IMR-90 (cell line): ENCODE results near the gene ACP4. TPM values are rescaled to one million over a fixed set of nuclear protein-coding genes. Genes with fewer than 3 reads are reported as not detected.

Experiments used
- ATAC-seq: fragments of 200-7000 bp; cut with Tn5 transposase; 2 replicates; pipeline ENCODE4 v1.9.1; 2020; ENCODE audit warnings: low read depth, mild to moderate bottlenecking, moderate library complexity
- BruUV-seq: library from RNA; stranded (reverse); fragments of 400-500 nt; replicated peaks from 2 replicates; lab custom pipeline; 2021; lab: Mats Ljungman, UMichigan
- CTCF ChIA-PET: fragments of 300-600 bp; formaldehyde crosslinking; extraction: SDS; loops from one replicate; lab custom pipeline; 2021; ENCODE audit warnings: antibody characterized with exemption; lab: Yijun Ruan, JAX
- POLR2A ChIA-PET: fragments of 300-600 bp; sonication (Branson Sonifier 250); formaldehyde crosslinking; loops from one replicate; lab custom pipeline; 2022; ENCODE audit warnings: antibody characterized with exemption; ENCODE audit not compliant: unreplicated experiment; lab: Charles Lee
- DNase-seq: peaks from one replicate; pipeline ENCODE4 v3.0.0; 2013
- H2AFZ ChIP-seq: replicated peaks from 2 replicates; pipeline ENCODE3; 2013; ENCODE audit warnings: low read length, mild to moderate bottlenecking; ENCODE audit not compliant: poor library complexity
- H2AK5ac ChIP-seq: 2 replicates; pipeline ENCODE4 v1.6.1; 2013; ENCODE audit warnings: low read depth, low read length, inconsistent platforms
- H2AK9ac ChIP-seq: replicated peaks from 2 replicates; pipeline ENCODE3; 2013; ENCODE audit warnings: mild to moderate bottlenecking, low read depth, low read length, moderate library complexity; ENCODE audit not compliant: poor library complexity
- H2BK120ac ChIP-seq: 2 replicates; pipeline ENCODE4 v1.6.1; 2013; ENCODE audit warnings: low read depth, low read length, inconsistent platforms
- H2BK15ac ChIP-seq: 3 replicates; pipeline ENCODE4 v1.6.1; 2013; ENCODE audit warnings: low read depth, low read length, inconsistent platforms
- H2BK20ac ChIP-seq: 2 replicates; pipeline ENCODE4 v1.6.1; 2013; ENCODE audit warnings: low read depth, mild to moderate bottlenecking, inconsistent platforms, low read length, moderate library complexity
- H2BK5ac ChIP-seq: 2 replicates; pipeline ENCODE4 v1.6.1; 2013; ENCODE audit warnings: mild to moderate bottlenecking, low read depth, low read length, inconsistent platforms; ENCODE audit not compliant: poor library complexity, severe bottlenecking
- H3K14ac ChIP-seq: replicated peaks from 2 replicates; pipeline ENCODE4 v1.6.1; 2013; ENCODE audit warnings: low read depth, low read length, inconsistent platforms
- H3K18ac ChIP-seq: 2 replicates; pipeline ENCODE4 v1.6.1; 2013; ENCODE audit warnings: low read depth, low read length, control low read depth
- H3K23ac ChIP-seq: 2 replicates; pipeline ENCODE4 v1.6.1; 2013; ENCODE audit warnings: low read depth, low read length, inconsistent platforms
- H3K27ac ChIP-seq: 2 replicates; pipeline ENCODE4 v1.5.1; 2013; ENCODE audit warnings: mild to moderate bottlenecking, control low read depth, low read length; ENCODE audit not compliant: insufficient read depth
- H3K27me3 ChIP-seq: 2 replicates; pipeline ENCODE4 v1.6.1; 2013; ENCODE audit warnings: low read length; ENCODE audit not compliant: control insufficient read depth, insufficient read depth
- H3K36me3 ChIP-seq: 2 replicates; pipeline ENCODE4 v1.6.1; 2013; ENCODE audit warnings: low read length, mixed read lengths; ENCODE audit not compliant: control insufficient read depth, insufficient read depth
- H3K4ac ChIP-seq: 2 replicates; pipeline ENCODE4 v1.6.1; 2013; ENCODE audit warnings: low read depth, low read length, inconsistent platforms
- H3K4me1 ChIP-seq: 2 replicates; pipeline ENCODE4 v1.6.1; 2013; ENCODE audit warnings: low read length, mixed read lengths; ENCODE audit not compliant: control insufficient read depth, insufficient read depth
- H3K4me2 ChIP-seq: 2 replicates; pipeline ENCODE4 v1.6.1; 2013; ENCODE audit warnings: low read depth, mild to moderate bottlenecking, control low read depth, low read length, moderate library complexity
- H3K4me3 ChIP-seq: 2 replicates; pipeline ENCODE4 v1.5.1; 2013; ENCODE audit warnings: low read depth, mild to moderate bottlenecking, control low read depth, low read length, moderate library complexity; ENCODE audit not compliant: insufficient read depth
- H3K56ac ChIP-seq: 2 replicates; pipeline ENCODE4 v1.6.1; 2013; ENCODE audit warnings: low read length, inconsistent platforms; ENCODE audit not compliant: insufficient read depth; ENCODE audit errors: extremely low read depth
- H3K79me1 ChIP-seq, 2 experiments: 2 replicates each; pipeline ENCODE4 v1.6.1; 2013; ENCODE audit warnings: low read length in 2 of 2, inconsistent platforms in 1 of 2, low read depth in 1 of 2
- H3K9ac ChIP-seq: 2 replicates; pipeline ENCODE4 v1.6.1; 2013; ENCODE audit warnings: low read depth, low read length, control low read depth
- H3K9me1 ChIP-seq: 2 replicates; pipeline ENCODE4 v1.6.1; 2013; ENCODE audit warnings: low read length, inconsistent platforms; ENCODE audit not compliant: insufficient read depth
- H3K9me3 ChIP-seq: 2 replicates; pipeline ENCODE4 v1.6.1; 2013; ENCODE audit warnings: low read length; ENCODE audit not compliant: control insufficient read depth, insufficient read depth
- H4K20me1 ChIP-seq: 2 replicates; pipeline ENCODE4 v1.6.1; 2013; ENCODE audit warnings: low read length, inconsistent platforms; ENCODE audit not compliant: insufficient read depth
- H4K5ac ChIP-seq: 2 replicates; pipeline ENCODE4 v1.6.1; 2013; ENCODE audit warnings: mild to moderate bottlenecking, low read depth, low read length, control low read depth
- H4K8ac ChIP-seq, 2 experiments: 2 replicates each; pipeline ENCODE4 v1.6.1; 2013; ENCODE audit warnings: low read depth in 2 of 2, low read length in 2 of 2, control low read depth in 1 of 2, inconsistent platforms in 1 of 2
- H4K91ac ChIP-seq: 2 replicates; pipeline ENCODE4 v1.6.1; 2013; ENCODE audit warnings: low read depth, low read length, inconsistent platforms; ENCODE audit not compliant: insufficient read depth
- BHLHE40 ChIP-seq: fragments of 150-350 bp; IDR thresholded peaks from 2 replicates; pipeline ENCODE4 v1.6.1; 2016; ENCODE audit warnings: mild to moderate bottlenecking, low read depth, low read length
- CHD1 ChIP-seq: IDR thresholded peaks from 2 replicates; pipeline ENCODE4 v1.6.1; 2012; ENCODE audit warnings: low read depth, low read length, improper control_type of control experiment
- FOS ChIP-seq: fragments of 150-350 bp; IDR thresholded peaks from 2 replicates; pipeline ENCODE4 v1.6.1; 2016; ENCODE audit warnings: low read depth, low read length
- RAD21 ChIP-seq: IDR thresholded peaks from 2 replicates; pipeline ENCODE4 v1.6.1; 2012; ENCODE audit warnings: low read length, improper control_type of control experiment
- USF2 ChIP-seq: fragments of 150-350 bp; IDR thresholded peaks from 2 replicates; pipeline ENCODE4 v1.6.1; 2017; ENCODE audit warnings: mild to moderate bottlenecking, antibody characterized with exemption, low read length, low read depth
- WGBS, 2 experiments: methylation state at CpG; one replicate each; pipeline versions ENCODE4 v1.1.5 to v1.1.7; 2013; ENCODE audit warnings: missing lambda C conversion rate in 2 of 2; ENCODE audit not compliant: insufficient read length in 1 of 2; ENCODE audit errors: extremely low coverage in 2 of 2; 5-methylcytosine and 5-hydroxymethylcytosine counted together
- dilution Hi-C: fragments of 300-500 bp; cut with HindIII; formaldehyde crosslinking; loops from one replicate; pipeline ENCODE4 v1.14.3; 2018; ENCODE audit warnings: low sequenced_read_pairs; ENCODE audit not compliant: unreplicated experiment
- in situ Hi-C: fragments of 300-500 bp; cut with MboI; formaldehyde crosslinking; loops from 3 replicates; pipeline ENCODE4 v1.14.3; 2019; ENCODE audit warnings: low sequenced_read_pairs, inconsistent platforms, mixed read lengths
- intact Hi-C: fragments of 100-400 bp; cut with micrococcal nuclease; formaldehyde crosslinking; loops from 2 replicates; pipeline ENCODE4 v1.10.0; 2022
- polyA plus RNA-seq, 3 experiments: library from polyadenylated mRNA; depleted of rRNA; stranded (reverse); fragments of >200 nt; gene quantifications; 2 replicates each; pipeline ENCODE4 v1.2.3, GENCODE V29; 2012; ENCODE audit warnings: low replicate concordance in 1 of 3
- total RNA-seq: library from RNA; depleted of rRNA; stranded (reverse); fragments of >200 nt; gene quantifications from 2 replicates; pipeline ENCODE4 v1.2.3, GENCODE V29; 2012

ACP4 gene
- total and polyA plus RNA-seq, 2 of the 4 experiments (the other 2 are of a cell fraction), result not detected

GRCh38 chr19:50792272-50793250 lies 2.3 kb downstream of the ACP4 start:
- BruUV-seq, result no TSS peak
- H2AK9ac ChIP-seq, result no peak overlapping the region
- no peak overlapping the region for H2BK120ac ChIP-seq
- dilution Hi-C loops, result no loop called here
- no peak overlapping the region for H2BK15ac ChIP-seq
- no peak overlapping the region for H3K4me3 ChIP-seq
- DNase-seq (no peak), ATAC-seq (no peak)
- H3K4ac ChIP-seq, result no peak overlapping the region
- no peak overlapping the region for H4K8ac ChIP-seq
- H4K20me1 ChIP-seq, result peaks cover 38% of the 10 kb centered on the region
- WGBS, 2 experiments, result 100% methylated on average over 1 of the region's 13 CpGs; no CpG with 5 or more reads in 1 of the 2 experiments
- H3K23ac ChIP-seq, result no peak overlapping the region
- no peak overlapping the region for H4K5ac ChIP-seq
- no peak overlapping the region for H2BK5ac ChIP-seq
- ChIA-PET POLR2A (interaction anchor here (0.5 to 0.6 kb wide), 2 partner anchors 41 to 254 kb away, joined by 4 to 9 read pairs; partner anchors contain the start of gene KLK15), CTCF (no interaction called here)
- TF ChIP-seq BHLHE40 (no peak), RAD21 (no peak), FOS (no peak), CHD1 (no peak), USF2 (no peak)
- no peak overlapping the region for H3K56ac ChIP-seq
- peaks cover 4% of the 10 kb centered on the region for H3K9me1 ChIP-seq
- no peak overlapping the region for H3K14ac ChIP-seq
- H3K36me3 ChIP-seq, result peaks cover 6% of the 10 kb centered on the region
- no peak overlapping the region for H2BK20ac ChIP-seq
- in situ Hi-C loops, result no loop called here
- H3K4me1 ChIP-seq, result no peaks in the 10 kb centered on the region
- no peak overlapping the region for H2AFZ ChIP-seq
- no peak overlapping the region for H4K91ac ChIP-seq
- H3K27ac ChIP-seq, result no peak overlapping the region
- H3K4me2 ChIP-seq, result no peak overlapping the region
- no peaks in the 10 kb centered on the region for H3K9me3 ChIP-seq
- H3K9ac ChIP-seq, result no peak overlapping the region
- peaks cover 0 to under 1% of the 10 kb centered on the region in 2 experiments; a peak in 1 of 4 replicates for H3K79me1 ChIP-seq
- H3K27me3 ChIP-seq, result no peaks in the 10 kb centered on the region
- H3K18ac ChIP-seq, result no peak overlapping the region
- no peak overlapping the region for H2AK5ac ChIP-seq
- intact Hi-C loops, result no loop called here
